ENCODE data around the gene ABCD3.
"Not testable (repeated sequence)": the region's sequence is repeated elsewhere in the genome, so short reads cannot be mapped to it uniquely, and the experiment has no call there.

GRCh38 chr1:94444819-94445218, 26.6 kb downstream of the ABCD3 start:
- not testable (repeated sequence) for TF ChIP-seq CTCF, POLR2A (IDR thresholded peaks at IDR 0.05)
